Left ventricle myocardium inferior (tissue), 1 donor: Measurements from ENCODE around the gene ADAP1. TPM values are rescaled to one million over a fixed set of nuclear protein-coding genes. Genes with fewer than 3 reads are reported as not detected.
A peak's percentile ranks its signal among the peaks of the same experiment; 100 is the strongest.

ENCODE experiments used
- DNase-seq: peaks from one replicate; pipeline ENCODE4 v3.0.0-alpha.2; 2020
- H3K27ac ChIP-seq: fragments of 200-600 bp; replicated peaks from 2 replicates; pipeline ENCODE4 v1.8.0; 2021
- H3K27me3 ChIP-seq: fragments of 200-600 bp; 2 replicates; pipeline ENCODE4 v1.8.0; 2021; ENCODE audit warnings: low read depth
- H3K36me3 ChIP-seq: fragments of 200-600 bp; 2 replicates; pipeline ENCODE4 v1.8.0; 2021
- H3K4me1 ChIP-seq: fragments of 200-600 bp; 2 replicates; pipeline ENCODE4 v1.8.0; 2021
- H3K4me3 ChIP-seq: fragments of 200-600 bp; 2 replicates; pipeline ENCODE4 v1.8.0; 2021; ENCODE audit warnings: mild to moderate bottlenecking, moderate library complexity
- H3K9me3 ChIP-seq: fragments of 200-600 bp; replicated peaks from 2 replicates; pipeline ENCODE4 v1.8.0; 2021
- CTCF ChIP-seq: fragments of 200-600 bp; IDR thresholded peaks from 2 replicates; pipeline ENCODE4 v1.8.0; 2021; ENCODE audit warnings: antibody characterized with exemption, mild to moderate bottlenecking, borderline replicate concordance
- intact Hi-C: fragments of 100-400 bp; cut with micrococcal nuclease; formaldehyde crosslinking; loops from one replicate; pipeline ENCODE4 v1.11.0; 2022
- total RNA-seq: library from RNA; stranded (reverse); fragmentation: NEBNext Ultra II Directional; extraction: Animal tissue kit (Norgen Biotek cat#: 25700); gene quantifications from one replicate; pipeline ENCODE4 v1.2.1, GENCODE V29; 2021
- donor health status: DM: no; HTN: yes; CAD: no; lungs with severe emphysema.

The ADAP1 gene
- total RNA-seq, 1 donor from 2014 or later: 8.4 TPM

DNA sequence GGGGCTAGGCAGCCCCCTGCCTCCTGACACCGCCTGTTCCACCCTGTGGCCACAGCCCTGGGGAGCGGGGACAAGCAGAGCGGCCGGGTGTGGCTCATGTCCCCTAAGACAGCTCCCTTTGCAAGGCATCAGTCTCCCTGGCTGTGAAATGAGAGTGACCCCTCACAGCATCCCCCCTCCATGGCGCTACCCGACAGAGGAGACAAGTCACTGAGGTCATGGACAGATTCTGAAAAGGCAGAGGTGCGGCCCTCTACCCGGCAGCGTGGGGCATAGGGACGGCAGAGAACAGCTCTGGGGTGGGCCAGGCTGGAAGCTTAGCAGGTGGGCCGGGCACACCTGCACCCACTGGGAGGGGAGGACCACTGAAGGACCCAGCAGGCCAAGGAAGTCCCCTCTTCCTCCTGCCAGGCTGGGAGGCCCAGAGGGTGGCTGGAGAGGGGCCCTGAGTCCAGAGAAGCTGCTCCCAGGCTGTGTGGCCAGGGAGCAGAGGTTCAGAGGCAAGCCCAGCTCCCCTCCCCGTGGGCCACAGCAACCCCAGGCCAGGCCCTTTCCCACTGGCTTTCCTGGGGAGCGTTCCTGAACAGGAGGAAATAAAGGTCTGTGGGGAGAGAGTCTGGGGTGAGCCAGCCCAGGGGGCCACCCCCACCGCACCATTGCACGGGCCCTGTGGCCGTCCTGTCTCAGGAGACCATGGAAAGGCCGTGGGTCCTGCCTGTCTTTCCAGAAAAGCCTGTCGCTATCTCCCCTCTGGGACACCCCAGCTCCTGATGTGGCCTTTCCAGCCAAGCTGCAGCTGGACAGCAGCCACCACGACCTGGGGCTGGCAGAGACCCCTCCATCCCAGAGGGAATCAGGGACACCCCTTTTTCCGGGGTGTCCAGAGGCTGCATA is 1.7 kb downstream of the ADAP1 start:
- H3K4me3 ChIP-seq: peak overlapping the region; percentile 67
- H3K27me3 ChIP-seq: peaks cover 68% of the 10 kb centered on the region
- H3K27ac ChIP-seq: no peak overlapping the region
- H3K4me1 ChIP-seq: peaks cover 12% of the 10 kb centered on the region
- TF ChIP-seq CTCF: no peak
- intact Hi-C loops: no loop called here
- H3K36me3 ChIP-seq: no peaks in the 10 kb centered on the region
- H3K9me3 ChIP-seq: no peaks in the 10 kb centered on the region
- DNase-seq: peak; percentile 8

- intact Hi-C loops: no loop called here
- H3K4me3 ChIP-seq: no peak overlapping the region
- no peaks in the 10 kb centered on the region for H3K36me3 ChIP-seq
- no peaks in the 10 kb centered on the region for H3K9me3 ChIP-seq
- TF ChIP-seq CTCF: no peak
- H3K27me3 ChIP-seq: peaks cover 65% of the 10 kb centered on the region
- peaks cover 12% of the 10 kb centered on the region for H3K4me1 ChIP-seq
- DNase-seq: peak; percentile 14
- no peak overlapping the region for H3K27ac ChIP-seq
These were observed 2.5 kb downstream of the ADAP1 start for GRCh38 chr7:951881-952547.

- H3K27me3 ChIP-seq: peaks cover 61% of the 10 kb centered on the region
- H3K36me3 ChIP-seq: no peaks in the 10 kb centered on the region
- H3K9me3 ChIP-seq: no peaks in the 10 kb centered on the region
- intact Hi-C loops: no loop called here
- H3K4me1 ChIP-seq: peaks cover 12% of the 10 kb centered on the region
- peak; percentile 12 for DNase-seq
- H3K27ac ChIP-seq: no peak overlapping the region
- no peak for TF ChIP-seq CTCF
- no peak overlapping the region for H3K4me3 ChIP-seq
These were observed 5.2 kb downstream of the ADAP1 start for GRCh38 chr7:949021-949934.

- intact Hi-C loops: no loop called here
- H3K27me3 ChIP-seq: peaks cover 46% of the 10 kb centered on the region
- TF ChIP-seq CTCF: no peak
- H3K4me1 ChIP-seq: no peaks in the 10 kb centered on the region
- no peaks in the 10 kb centered on the region for H3K9me3 ChIP-seq
- DNase-seq: peak; percentile 8
- H3K36me3 ChIP-seq: no peaks in the 10 kb centered on the region
- no peak overlapping the region for H3K4me3 ChIP-seq
- no peak overlapping the region for H3K27ac ChIP-seq
These were observed 6.9 kb downstream of the ADAP1 start for GRCh38 chr7:947391-948210.
